Kidney (tissue), 14 donors: Measurements from ENCODE around the gene CCT7. TPM values are rescaled to one million over a fixed set of nuclear protein-coding genes. Genes with fewer than 3 reads are reported as not detected.
A peak's percentile ranks its signal among the peaks of the same experiment; 100 is the strongest.
"Not testable (repeated sequence)": the region's sequence is repeated elsewhere in the genome, so short reads cannot be mapped to it uniquely, and the experiment has no call there.

Experiments
- DNase-seq, 5 donors: peaks; one replicate each; pipeline ENCODE4 v3.0.0-alpha.2; 2013 to 2020
- FAIRE-seq: peaks from 2 replicates; lab custom pipeline; 2012; peaks lifted over from hg19 to GRCh38; lab: Jason Lieb, UNC
- H3K27ac ChIP-seq, 2 donors: one replicate each; pipeline ENCODE4 v1.7.0; 2013; ENCODE audit warnings: low read depth in 2 of 2, low read length in 2 of 2, inconsistent platforms in 1 of 2
- H3K27me3 ChIP-seq: one replicate; pipeline ENCODE4 v1.7.1; 2013; ENCODE audit warnings: low read length, inconsistent platforms; ENCODE audit not compliant: control insufficient read depth, insufficient read depth
- H3K36me3 ChIP-seq, 3 donors: one replicate each; pipeline versions ENCODE4 v1.7.0 to v1.7.1; 2013; ENCODE audit warnings: low read length in 3 of 3, control low read depth in 1 of 3, inconsistent platforms in 1 of 3; ENCODE audit not compliant: insufficient read depth in 3 of 3, control insufficient read depth in 2 of 3
- H3K4me1 ChIP-seq, 3 donors: one replicate each; pipeline versions ENCODE4 v1.7.0 to v1.7.1; 2013; ENCODE audit warnings: low read length in 3 of 3, inconsistent platforms in 1 of 3, low read depth in 1 of 3; ENCODE audit not compliant: control insufficient read depth in 2 of 3, insufficient read depth in 2 of 3
- H3K4me3 ChIP-seq, 3 donors: one replicate each; pipeline versions ENCODE4 v1.7.0 to v1.8.1; 2013; ENCODE audit warnings: low read length in 3 of 3, control low read depth in 1 of 3, inconsistent platforms in 1 of 3
- H3K9ac ChIP-seq, 3 donors: one replicate each; pipeline versions ENCODE4 v1.7.0 to v1.7.1; 2013; ENCODE audit warnings: low read length in 3 of 3, control low read depth in 1 of 3, inconsistent platforms in 1 of 3
- H3K9me3 ChIP-seq, 3 donors: one replicate each; pipeline versions ENCODE4 v1.7.0 to v1.7.1; 2013; ENCODE audit warnings: low read length in 3 of 3, control low read depth in 1 of 3, inconsistent platforms in 1 of 3; ENCODE audit not compliant: control insufficient read depth in 2 of 3, insufficient read depth in 1 of 3
- CTCF ChIP-seq: IDR thresholded peaks from 3 replicates; pipeline ENCODE4 v1.5.1; 2012; ENCODE audit warnings: mild to moderate bottlenecking, moderate library complexity, borderline replicate concordance; ENCODE audit not compliant: insufficient read depth; ENCODE audit errors: extremely low read depth
- intact Hi-C: fragments of 100-400 bp; cut with DNase I; formaldehyde crosslinking; loops from one replicate; pipeline ENCODE4 v1.11.1; 2022
- polyA plus RNA-seq: library from polyadenylated mRNA; stranded (reverse); fragments of 350-450 nt; fragmentation: Illumina TruSeq; extraction: RNeasy Lipid Tissue Mini Kit (QIAGEN cat#74804); gene quantifications from one replicate; pipeline ENCODE4 v1.2.3, GENCODE V29; 2014; ENCODE audit warnings: low read depth, low replicate concordance; ENCODE audit not compliant: insufficient read depth
- total RNA-seq: library from RNA; stranded (reverse); fragmentation: NEBNext Ultra II Directional; extraction: Animal tissue kit (Norgen Biotek cat#: 25700); gene quantifications from one replicate; pipeline ENCODE4 v1.2.1, GENCODE V29; 2021
- donor health status: control.
- donor health status: control.
- donor health status: control.
- donor health status: control.
- donor health status: control.
- donor health status: DM: yes; HTN: yes; CAD: no.
- donor health status: Normal renal cell carcinoma (clear cell type).

The CCT7 gene
- total and polyA plus RNA-seq, 2 donors from 2014 or later: 164 to 173 TPM

- Histone ChIP-seq H3K9ac (no peak overlapping the region), H3K4me3 (no peak overlapping the region), H3K4me1 (no peaks in the 10 kb centered on the region), H3K27ac (no peak overlapping the region), H3K27me3 (no peaks in the 10 kb centered on the region), H3K9me3 (no peaks in the 10 kb centered on the region), H3K36me3 (no peaks in the 10 kb centered on the region)
- DNase-seq (peak in 4 of 5 donors; percentile 48 to 63 (median 58)), FAIRE-seq (no peak)
- intact Hi-C loops: no loop called here
- TF ChIP-seq CTCF: peak; percentile 37
These were observed 26.4 kb downstream of the CCT7 start for GRCh38 chr2:73260338-73260984.

- H3K9me3 ChIP-seq: no peaks in the 10 kb centered on the region
- H3K4me1 ChIP-seq: no peaks in the 10 kb centered on the region
- FAIRE-seq: no peak
- TF ChIP-seq CTCF: no peak
- no peak overlapping the region for H3K9ac ChIP-seq
- H3K4me3 ChIP-seq: no peak overlapping the region
- no peaks in the 10 kb centered on the region for H3K36me3 ChIP-seq
- no peak for DNase-seq
- H3K27ac ChIP-seq: no peak overlapping the region
- intact Hi-C loops: no loop called here
- peaks cover 2% of the 10 kb centered on the region for H3K27me3 ChIP-seq
These were observed 28.1 kb downstream of the CCT7 start for GRCh38 chr2:73262108-73262651.

- H3K4me3 ChIP-seq, FAIRE-seq, H3K27me3 ChIP-seq, DNase-seq, H3K27ac ChIP-seq, H3K4me1 ChIP-seq, intact Hi-C loops, H3K9ac ChIP-seq, H3K9me3 ChIP-seq, H3K36me3 ChIP-seq: not testable (repeated sequence)
These were observed 28.8 kb downstream of the CCT7 start for GRCh38 chr2:73262691-73263429.

- Histone ChIP-seq H3K27ac (no peak overlapping the region), H3K9ac (no peak overlapping the region), H3K27me3 (peaks cover 16% of the 10 kb centered on the region), H3K4me3 (no peak overlapping the region), H3K9me3 (no peaks in the 10 kb centered on the region), H3K4me1 (peaks cover 0 to 5% (median 0%) of the 10 kb centered on the region in 3 donors), H3K36me3 (no peaks in the 10 kb centered on the region)
- TF ChIP-seq CTCF: no peak
- intact Hi-C loops: no loop called here
- DNase-seq (no peak), FAIRE-seq (no peak)
These were observed 29.6 kb downstream of the CCT7 start for GRCh38 chr2:73263540-73264331.
